GM12801 (cell line): Measurements from ENCODE around the gene UCK1.

Experiments
- CTCF ChIP-seq: IDR thresholded peaks from one replicate; pipeline ENCODE4 v1.5.1; 2011; ENCODE audit warnings: control low read depth; ENCODE audit not compliant: insufficient read length; ENCODE audit errors: extremely low read depth

UCK1 gene

GRCh38 chr9:131475956-131476776 lies 54.9 kb downstream of the UCK1 start:
- no peak for TF ChIP-seq CTCF

DNA sequence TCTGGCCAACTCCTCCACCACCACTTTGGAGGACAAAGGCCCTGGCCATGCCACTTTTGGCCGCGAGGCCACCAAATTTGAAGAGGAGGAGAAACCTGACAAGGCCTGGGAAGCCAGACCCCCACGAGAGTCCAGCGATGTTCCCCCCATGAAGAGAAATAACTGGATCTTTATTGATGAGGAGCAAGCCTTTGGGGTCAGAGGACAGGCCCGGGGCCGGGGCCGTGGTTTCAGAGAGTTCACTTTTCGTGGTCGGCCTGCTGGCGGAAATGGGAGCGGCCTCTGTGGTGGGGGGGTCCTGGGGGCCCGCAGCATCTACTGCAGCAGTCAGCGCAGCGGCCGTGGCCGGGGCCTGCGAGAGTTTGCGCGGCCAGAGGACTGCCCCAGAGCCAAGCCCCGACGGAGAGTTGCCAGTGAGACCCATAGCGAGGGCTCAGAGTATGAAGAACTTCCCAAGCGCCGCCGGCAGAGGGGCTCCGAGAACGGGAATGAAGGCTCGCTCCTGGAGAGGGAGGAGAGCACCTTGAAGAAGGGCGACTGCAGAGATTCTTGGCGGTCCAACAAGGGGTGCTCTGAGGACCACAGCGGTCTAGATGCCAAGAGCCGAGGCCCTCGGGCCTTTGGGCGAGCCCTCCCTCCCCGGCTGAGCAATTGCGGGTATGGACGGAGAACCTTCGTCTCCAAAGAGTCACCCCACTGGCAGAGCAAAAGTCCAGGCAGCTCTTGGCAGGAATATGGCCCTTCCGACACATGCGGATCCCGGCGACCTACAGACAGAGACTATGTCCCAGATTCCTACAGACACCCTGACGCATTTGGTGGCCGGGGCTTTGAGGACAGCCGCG lies 55.7 kb downstream of the UCK1 start:
- TF ChIP-seq CTCF = no peak

GRCh38 chr9:131474711-131475110 lies 56.4 kb downstream of the UCK1 start:
- no peak for TF ChIP-seq CTCF

DNA sequence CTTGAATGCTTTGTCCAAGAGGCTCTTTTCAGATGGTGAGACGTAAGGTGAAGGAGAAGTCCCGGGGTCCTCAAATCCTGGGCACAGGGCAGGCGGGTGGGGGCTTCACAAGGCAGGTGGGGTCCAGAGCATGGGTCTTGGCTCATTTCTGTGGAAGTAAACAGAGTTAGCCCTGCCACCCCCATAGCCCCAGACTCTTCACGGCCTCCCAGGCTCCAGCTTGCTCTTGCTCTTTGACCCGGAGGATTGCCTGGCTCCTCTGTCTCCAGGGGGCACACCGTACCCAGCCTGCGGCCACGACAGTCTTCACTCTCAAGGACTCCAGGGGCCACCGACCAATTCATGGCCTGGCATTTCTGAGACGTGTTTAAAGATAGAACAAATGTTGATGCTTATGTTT lies 57.2 kb downstream of the UCK1 start:
- no peak for TF ChIP-seq CTCF
